ENCODE measurements around the gene COL4A2.

- TF ChIP-seq, protein P1, sequence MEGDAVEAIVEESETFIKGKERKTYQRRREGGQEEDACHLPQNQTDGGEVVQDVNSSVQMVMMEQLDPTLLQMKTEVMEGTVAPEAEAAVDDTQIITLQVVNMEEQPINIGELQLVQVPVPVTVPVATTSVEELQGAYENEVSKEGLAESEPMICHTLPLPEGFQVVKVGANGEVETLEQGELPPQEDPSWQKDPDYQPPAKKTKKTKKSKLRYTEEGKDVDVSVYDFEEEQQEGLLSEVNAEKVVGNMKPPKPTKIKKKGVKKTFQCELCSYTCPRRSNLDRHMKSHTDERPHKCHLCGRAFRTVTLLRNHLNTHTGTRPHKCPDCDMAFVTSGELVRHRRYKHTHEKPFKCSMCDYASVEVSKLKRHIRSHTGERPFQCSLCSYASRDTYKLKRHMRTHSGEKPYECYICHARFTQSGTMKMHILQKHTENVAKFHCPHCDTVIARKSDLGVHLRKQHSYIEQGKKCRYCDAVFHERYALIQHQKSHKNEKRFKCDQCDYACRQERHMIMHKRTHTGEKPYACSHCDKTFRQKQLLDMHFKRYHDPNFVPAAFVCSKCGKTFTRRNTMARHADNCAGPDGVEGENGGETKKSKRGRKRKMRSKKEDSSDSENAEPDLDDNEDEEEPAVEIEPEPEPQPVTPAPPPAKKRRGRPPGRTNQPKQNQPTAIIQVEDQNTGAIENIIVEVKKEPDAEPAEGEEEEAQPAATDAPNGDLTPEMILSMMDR (IDR thresholded peaks at IDR 0.05; ENCODE audit: low read length): no peak
- TF ChIP-seq EZH2 (IDR thresholded peaks at IDR 0.05; ENCODE audit: borderline replicate concordance, low read length): no peak
Measured at GRCh38 chr13:110413016-110413675, 106.1 kb downstream of the COL4A2 start.
